Activated CD4-positive, alpha-beta T cell treated with anti-CD3 and anti-CD28 coated beads, Interleukin-2, amount 10 ng/mL, durations not matched to agents 7 days and 5 days (primary cell): Measurements from ENCODE around the gene MED13L. TPM values are rescaled to one million over a fixed set of nuclear protein-coding genes. Genes with fewer than 3 reads are reported as not detected.

Experiments
- CTCF ChIA-PET: fragments of 350-600 bp; sonication (Branson Sonifier 250); formaldehyde crosslinking; loops from one replicate; lab custom pipeline; 2021; ENCODE audit warnings: antibody characterized with exemption; lab: Charles Lee
- POLR2A ChIA-PET: fragments of 350-600 bp; sonication (Branson Sonifier 250); formaldehyde crosslinking; loops from one replicate; lab custom pipeline; 2021; ENCODE audit warnings: antibody characterized with exemption; lab: Charles Lee
- DNase-seq: peaks from one replicate; pipeline ENCODE4 v3.0.0-alpha.2; 2020
- H3K27ac Mint-ChIP-seq: one replicate; pipeline ENCODE4 v1.8.0; 2021; ENCODE audit warnings: mild to moderate bottlenecking, moderate library complexity, mixed read lengths
- H3K27me3 Mint-ChIP-seq: one replicate; pipeline ENCODE4 v1.8.0; 2021; ENCODE audit warnings: mixed read lengths
- H3K36me3 Mint-ChIP-seq: one replicate; pipeline ENCODE4 v1.8.0; 2021; ENCODE audit warnings: low read depth, mixed read lengths
- H3K4me1 Mint-ChIP-seq: one replicate; pipeline ENCODE4 v1.8.0; 2021; ENCODE audit warnings: mixed read lengths
- H3K4me3 Mint-ChIP-seq: one replicate; pipeline ENCODE4 v1.8.0; 2021; ENCODE audit warnings: mild to moderate bottlenecking, moderate library complexity, mixed read lengths
- H3K9me3 Mint-ChIP-seq: one replicate; pipeline ENCODE4 v1.8.0; 2021; ENCODE audit warnings: mixed read lengths
- total RNA-seq, 2 experiments: library from RNA; stranded (reverse); gene quantifications; one replicate each; pipeline ENCODE4 v1.2.3, GENCODE V29; 2021

Gene MED13L
- total RNA-seq, 2 experiments from 2014 or later: 97.1 to 99.7 TPM

DNA sequence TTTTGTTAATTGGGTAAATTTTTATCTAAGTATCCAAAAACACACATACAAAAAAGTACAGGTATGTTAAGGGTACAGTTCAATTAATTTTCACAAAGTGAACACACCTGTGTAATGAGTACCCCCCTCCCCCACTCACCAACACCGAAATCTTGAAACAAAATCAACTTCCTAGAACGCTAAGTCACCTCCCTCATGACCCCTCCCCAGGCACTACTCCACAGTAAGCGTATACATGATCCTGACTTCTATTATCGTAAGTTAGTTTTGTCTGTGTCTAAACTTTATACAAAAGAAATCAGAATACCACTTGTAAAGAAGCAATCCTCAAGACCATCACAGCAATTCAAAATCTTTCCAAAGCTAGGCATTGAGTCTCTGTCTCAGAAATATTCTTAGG is 100.5 kb downstream of the MED13L start:
- ChIA-PET CTCF (interaction anchor here (1.4 kb wide), 1 partner anchor 9 kb away, joined by 3 read pairs; no protein-coding TSS in a partner anchor), POLR2A (no interaction called here)
- H3K4me3 Mint-ChIP-seq: no peak overlapping the region
- peaks cover 42% of the 10 kb centered on the region for H3K4me1 Mint-ChIP-seq
- no peaks in the 10 kb centered on the region for H3K27me3 Mint-ChIP-seq
- H3K27ac Mint-ChIP-seq: no peak overlapping the region
- no peak for DNase-seq
- no peaks in the 10 kb centered on the region for H3K9me3 Mint-ChIP-seq
- H3K36me3 Mint-ChIP-seq: peaks cover 4% of the 10 kb centered on the region

- Mint-ChIP-seq H3K4me3 (no peak overlapping the region), H3K27ac (no peak overlapping the region), H3K27me3 (no peaks in the 10 kb centered on the region), H3K4me1 (peaks cover 55% of the 10 kb centered on the region), H3K9me3 (no peaks in the 10 kb centered on the region), H3K36me3 (peaks cover 8% of the 10 kb centered on the region)
- ChIA-PET POLR2A (no interaction called here), CTCF (no interaction called here)
- DNase-seq: no peak
These were observed 102.6 kb downstream of the MED13L start for GRCh38 chr12:116174904-116175303.

GRCh38 chr12:116174006-116174405 is 103.5 kb downstream of the MED13L start:
- POLR2A ChIA-PET: no interaction called here

DNA sequence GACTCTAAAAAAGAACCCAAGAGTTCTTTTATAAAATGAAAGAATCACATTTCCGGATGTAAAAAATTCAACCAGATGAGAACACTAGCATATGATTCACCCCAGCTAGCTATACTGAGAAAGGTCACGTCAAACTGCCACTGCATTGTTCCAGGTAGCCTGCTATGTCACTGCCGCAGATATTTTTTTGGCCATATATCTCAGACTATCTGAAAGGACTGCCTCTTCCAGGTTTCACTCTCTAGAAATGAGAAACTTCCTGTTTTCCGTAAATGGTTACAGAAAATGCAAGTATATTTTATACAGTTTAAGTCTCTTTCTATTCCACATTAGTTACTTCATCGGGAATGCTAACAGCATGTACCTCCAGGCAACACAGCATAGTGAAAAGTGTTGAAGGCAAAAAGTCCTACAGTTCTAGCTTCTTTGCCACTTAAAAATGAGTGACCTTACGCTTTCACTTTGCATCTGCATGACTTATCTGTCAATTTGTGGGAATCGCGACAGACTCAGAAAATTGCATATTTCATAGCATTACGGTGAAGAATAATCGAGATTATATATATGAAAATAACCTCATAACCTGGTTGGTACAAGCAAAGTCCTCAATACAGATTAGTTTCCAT is 105.2 kb downstream of the MED13L start:
- POLR2A ChIA-PET: interaction anchor here (1.1 kb wide), 1 partner anchor 11 kb away, joined by 7 read pairs; no protein-coding TSS in a partner anchor
- CTCF ChIA-PET: interaction anchor here (0.8 to 1.9 kb wide), 5 partner anchors 9 to 45 kb away, joined by 3 to 5 read pairs (median 3); no protein-coding TSS in a partner anchor
- peaks cover 53% of the 10 kb centered on the region for H3K4me1 Mint-ChIP-seq

More at GRCh38 chr12:116174006-116174405, 103.5 kb downstream of the MED13L start:
- Mint-ChIP-seq H3K4me3 (no peak overlapping the region), H3K4me1 (peaks cover 55% of the 10 kb centered on the region), H3K36me3 (peaks cover 9% of the 10 kb centered on the region), H3K27ac (no peak overlapping the region), H3K9me3 (no peaks in the 10 kb centered on the region), H3K27me3 (no peaks in the 10 kb centered on the region)
- CTCF ChIA-PET: no interaction called here
- no peak for DNase-seq

GRCh38 chr12:116171549-116171948 is 105.9 kb downstream of the MED13L start:
- Mint-ChIP-seq H3K4me1 (peaks cover 48% of the 10 kb centered on the region), H3K27ac (peak overlapping the region; percentile 86), H3K4me3 (peak overlapping the region; percentile 59), H3K27me3 (no peaks in the 10 kb centered on the region), H3K9me3 (no peaks in the 10 kb centered on the region), H3K36me3 (peaks cover 9% of the 10 kb centered on the region)
- DNase-seq: no peak
- POLR2A ChIA-PET: no interaction called here
- CTCF ChIA-PET: interaction anchor here (0.8 to 1.9 kb wide), 6 partner anchors 8 to 44 kb away, joined by 3 to 5 read pairs (median 3); no protein-coding TSS in a partner anchor

More for the DNA sequence above, 105.2 kb downstream of the MED13L start:
- peaks cover 9% of the 10 kb centered on the region for H3K36me3 Mint-ChIP-seq
- no peaks in the 10 kb centered on the region for H3K9me3 Mint-ChIP-seq
- peak; percentile 40 for DNase-seq
- H3K27me3 Mint-ChIP-seq: no peaks in the 10 kb centered on the region
- H3K27ac Mint-ChIP-seq: peak overlapping the region; percentile 86
- peak overlapping the region; percentile 59 for H3K4me3 Mint-ChIP-seq

DNA sequence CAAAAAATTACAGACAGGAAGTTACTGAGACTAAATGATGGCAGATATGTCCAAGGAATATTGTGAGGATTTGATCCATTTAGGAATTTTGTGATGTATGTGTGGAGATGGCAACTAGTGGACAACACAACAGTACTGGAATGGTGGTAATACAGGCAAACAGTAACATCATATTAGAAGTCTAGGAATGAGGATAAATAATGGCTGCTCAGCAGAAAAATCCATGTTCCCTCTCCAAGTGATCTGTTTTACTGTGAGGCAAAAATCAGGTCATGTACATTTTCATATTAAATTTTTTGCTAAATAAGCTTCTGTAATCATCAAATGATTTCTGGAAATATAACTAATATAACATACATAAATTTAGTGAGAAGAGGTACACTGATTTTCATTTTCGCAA is 108.4 kb downstream of the MED13L start:
- no peaks in the 10 kb centered on the region for H3K9me3 Mint-ChIP-seq
- ChIA-PET POLR2A (interaction anchor here (0.6 kb wide), 1 partner anchor 1398 kb away, joined by 3 read pairs; no protein-coding TSS in a partner anchor), CTCF (no interaction called here)
- peaks cover 55% of the 10 kb centered on the region for H3K4me1 Mint-ChIP-seq
- H3K4me3 Mint-ChIP-seq: no peak overlapping the region
- DNase-seq: no peak
- no peak overlapping the region for H3K27ac Mint-ChIP-seq
- H3K27me3 Mint-ChIP-seq: no peaks in the 10 kb centered on the region
- peaks cover 5% of the 10 kb centered on the region for H3K36me3 Mint-ChIP-seq

- ChIA-PET CTCF (no interaction called here), POLR2A (no interaction called here)
- Mint-ChIP-seq H3K27me3 (no peaks in the 10 kb centered on the region), H3K4me1 (peaks cover 34% of the 10 kb centered on the region), H3K27ac (no peak overlapping the region), H3K4me3 (no peak overlapping the region), H3K36me3 (peaks cover 3% of the 10 kb centered on the region), H3K9me3 (no peaks in the 10 kb centered on the region)
- no peak for DNase-seq
These were observed 111.2 kb downstream of the MED13L start for GRCh38 chr12:116166306-116166705.

GRCh38 chr12:116165036-116165425 is 112.5 kb downstream of the MED13L start:
- ChIA-PET POLR2A (no interaction called here), CTCF (interaction anchor here (0.6 to 2.6 kb wide), 3 partner anchors 22 to 344 kb away, joined by 3 to 5 read pairs (median 3); no protein-coding TSS in a partner anchor)
- Mint-ChIP-seq H3K4me3 (no peak overlapping the region), H3K36me3 (peaks cover 2% of the 10 kb centered on the region), H3K27me3 (no peaks in the 10 kb centered on the region), H3K9me3 (no peaks in the 10 kb centered on the region), H3K27ac (no peak overlapping the region), H3K4me1 (peaks cover 28% of the 10 kb centered on the region)
- DNase-seq: no peak

GRCh38 chr12:116164250-116165035 is 113.0 kb downstream of the MED13L start:
- no peak for DNase-seq
- Mint-ChIP-seq H3K4me1 (peaks cover 26% of the 10 kb centered on the region), H3K27me3 (no peaks in the 10 kb centered on the region), H3K36me3 (no peaks in the 10 kb centered on the region), H3K4me3 (no peak overlapping the region), H3K27ac (no peak overlapping the region), H3K9me3 (no peaks in the 10 kb centered on the region)
- ChIA-PET POLR2A (no interaction called here), CTCF (interaction anchor here (0.6 to 2.6 kb wide), 2 partner anchors 22 to 448 kb away, joined by 3 to 5 read pairs; no protein-coding TSS in a partner anchor)

- POLR2A ChIA-PET: no interaction called here
These were observed 115.4 kb downstream of the MED13L start for GRCh38 chr12:116162071-116162470.

GRCh38 chr12:116161588-116161987 is 115.9 kb downstream of the MED13L start:
- DNase-seq: no peak
- ChIA-PET POLR2A (no interaction called here), CTCF (interaction anchor here (0.6 to 2.3 kb wide), 4 partner anchors 10 to 22 kb away, joined by 3 to 6 read pairs (median 4); no protein-coding TSS in a partner anchor)
- no peak overlapping the region for H3K27ac Mint-ChIP-seq
- no peak overlapping the region for H3K4me3 Mint-ChIP-seq
- H3K36me3 Mint-ChIP-seq: no peaks in the 10 kb centered on the region
- H3K27me3 Mint-ChIP-seq: no peaks in the 10 kb centered on the region
- H3K9me3 Mint-ChIP-seq: no peaks in the 10 kb centered on the region
- H3K4me1 Mint-ChIP-seq: peaks cover 40% of the 10 kb centered on the region

More at GRCh38 chr12:116162071-116162470, 115.4 kb downstream of the MED13L start:
- peaks cover 39% of the 10 kb centered on the region for H3K4me1 Mint-ChIP-seq
- CTCF ChIA-PET: interaction anchor here (0.6 to 2.3 kb wide), 3 partner anchors 10 to 17 kb away, joined by 3 to 6 read pairs (median 5); no protein-coding TSS in a partner anchor
- no peaks in the 10 kb centered on the region for H3K27me3 Mint-ChIP-seq
- no peak for DNase-seq
- H3K9me3 Mint-ChIP-seq: no peaks in the 10 kb centered on the region
- no peak overlapping the region for H3K27ac Mint-ChIP-seq
- H3K4me3 Mint-ChIP-seq: no peak overlapping the region
- H3K36me3 Mint-ChIP-seq: no peaks in the 10 kb centered on the region

DNA sequence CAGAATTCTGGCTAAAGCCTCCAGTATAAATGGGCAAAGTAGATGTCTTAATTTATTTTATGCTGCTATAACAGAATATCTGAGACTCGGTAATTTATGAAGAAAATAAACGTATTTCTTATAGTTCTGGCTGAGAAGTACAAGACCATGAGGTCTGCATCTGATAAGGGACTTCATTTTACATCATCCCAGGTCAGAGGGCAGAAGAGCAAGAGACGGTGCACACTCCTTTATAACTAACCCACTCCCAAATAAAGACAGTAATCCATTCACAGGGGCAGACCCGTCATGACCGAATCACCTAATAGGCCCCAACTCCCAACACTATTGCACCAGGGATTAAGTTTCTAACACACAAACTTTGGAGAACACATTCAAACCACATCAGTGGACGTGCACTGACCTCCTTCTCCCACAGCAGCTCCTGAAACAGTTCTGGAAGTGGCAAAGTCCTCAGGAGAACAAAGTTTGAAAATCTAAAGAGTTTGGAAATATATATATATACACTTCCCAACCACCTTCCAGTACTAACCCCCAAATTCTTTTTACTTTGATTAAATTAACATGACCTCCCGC is 116.5 kb downstream of the MED13L start:
- Mint-ChIP-seq H3K27me3 (no peaks in the 10 kb centered on the region), H3K4me3 (no peak overlapping the region), H3K27ac (no peak overlapping the region), H3K36me3 (no peaks in the 10 kb centered on the region), H3K9me3 (no peaks in the 10 kb centered on the region), H3K4me1 (peaks cover 37% of the 10 kb centered on the region)
- ChIA-PET CTCF (interaction anchor here (0.7 to 1.1 kb wide), 4 partner anchors 11 to 559 kb away, joined by 3 to 5 read pairs (median 4); no protein-coding TSS in a partner anchor), POLR2A (no interaction called here)
- DNase-seq: no peak
